DLD1 (cell line): ENCODE results near the gene ACBD4.

Experiments used
- in situ Hi-C: cut with HindIII; loops from 2 replicates; pipeline ENCODE4 v1.10.0; 2017; ENCODE audit warnings: low sequenced_read_pairs

The ACBD4 gene

DNA sequence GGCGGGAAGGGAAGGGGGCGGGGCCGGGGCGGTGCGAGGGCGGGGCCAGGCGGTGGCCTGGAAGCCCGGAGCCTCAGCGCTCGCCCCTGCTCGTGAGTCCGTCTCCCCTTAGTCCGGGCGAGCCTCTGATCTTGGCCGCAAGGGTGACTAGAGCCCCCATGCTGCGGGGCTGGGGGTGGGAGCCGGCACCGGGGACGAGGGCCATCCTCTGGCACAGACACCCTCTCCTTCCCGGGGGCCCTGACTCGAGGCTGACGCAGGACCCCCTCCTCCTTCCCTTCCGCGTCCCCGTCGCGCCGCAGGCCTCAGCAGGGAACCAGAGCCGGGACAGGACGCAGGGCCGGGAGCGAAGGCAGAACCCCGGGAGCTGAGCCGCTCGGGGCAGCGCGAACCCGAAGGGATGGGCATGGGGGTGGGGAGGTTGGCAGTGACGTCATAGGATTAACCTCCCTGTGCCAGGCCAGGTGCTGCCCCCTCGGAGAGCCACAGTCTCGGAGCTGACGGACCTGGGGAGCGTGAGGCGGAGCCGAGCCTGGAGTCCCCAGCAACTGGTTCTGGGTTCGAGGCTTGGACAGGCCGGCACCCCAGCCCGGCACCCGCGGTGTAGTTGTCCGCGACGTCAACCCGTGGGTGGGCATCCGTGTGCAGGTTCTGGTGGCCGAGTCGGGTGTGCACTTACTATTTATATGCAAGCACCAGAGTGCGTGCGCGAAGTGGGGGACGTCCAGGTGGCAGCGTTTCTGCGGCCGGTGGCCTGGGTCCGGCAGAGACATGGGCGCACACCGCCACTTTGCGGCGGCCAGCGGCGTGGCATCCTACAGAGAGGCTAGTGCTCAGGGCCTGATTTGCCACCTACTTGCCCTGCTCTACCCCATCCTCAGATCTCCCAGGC lies 2.7 kb upstream of the ACBD4 start:
- in situ Hi-C loops: no loop called here

DNA sequence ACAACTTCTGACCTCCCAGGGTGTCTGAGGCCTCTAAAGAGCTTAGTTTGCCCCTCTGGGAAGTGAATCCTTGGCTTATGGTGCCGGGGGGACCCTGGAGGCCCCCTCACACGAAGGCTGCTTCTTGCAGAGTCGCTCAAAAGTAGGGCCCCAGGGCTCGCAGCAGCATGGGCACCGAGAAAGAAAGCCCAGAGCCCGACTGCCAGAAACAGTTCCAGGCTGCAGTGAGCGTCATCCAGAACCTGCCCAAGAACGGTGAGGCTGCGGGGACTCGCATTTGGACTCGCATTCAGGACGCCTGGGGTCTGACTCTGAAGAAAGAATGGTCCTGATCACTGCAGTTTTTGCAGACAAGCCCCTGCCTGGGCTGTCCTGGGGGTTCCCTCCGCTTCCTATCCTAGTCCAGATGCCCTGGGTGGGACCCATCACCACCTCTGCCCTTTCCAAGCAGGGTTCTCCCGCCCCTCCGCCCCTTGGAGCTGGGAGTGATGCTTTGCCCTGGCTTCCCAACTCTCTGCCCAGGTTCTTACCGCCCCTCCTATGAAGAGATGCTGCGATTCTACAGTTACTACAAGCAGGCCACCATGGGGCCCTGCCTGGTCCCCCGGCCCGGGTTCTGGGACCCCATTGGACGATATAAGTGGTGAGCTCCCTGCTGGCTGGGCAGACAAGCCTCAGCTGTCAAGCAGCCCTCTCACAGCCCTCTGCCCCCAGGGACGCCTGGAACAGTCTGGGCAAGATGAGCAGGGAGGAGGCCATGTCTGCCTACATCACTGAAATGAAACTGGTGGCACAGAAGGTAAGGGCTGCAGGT lies 698 bp downstream of the ACBD4 start:
- in situ Hi-C loops: no loop called here

DNA sequence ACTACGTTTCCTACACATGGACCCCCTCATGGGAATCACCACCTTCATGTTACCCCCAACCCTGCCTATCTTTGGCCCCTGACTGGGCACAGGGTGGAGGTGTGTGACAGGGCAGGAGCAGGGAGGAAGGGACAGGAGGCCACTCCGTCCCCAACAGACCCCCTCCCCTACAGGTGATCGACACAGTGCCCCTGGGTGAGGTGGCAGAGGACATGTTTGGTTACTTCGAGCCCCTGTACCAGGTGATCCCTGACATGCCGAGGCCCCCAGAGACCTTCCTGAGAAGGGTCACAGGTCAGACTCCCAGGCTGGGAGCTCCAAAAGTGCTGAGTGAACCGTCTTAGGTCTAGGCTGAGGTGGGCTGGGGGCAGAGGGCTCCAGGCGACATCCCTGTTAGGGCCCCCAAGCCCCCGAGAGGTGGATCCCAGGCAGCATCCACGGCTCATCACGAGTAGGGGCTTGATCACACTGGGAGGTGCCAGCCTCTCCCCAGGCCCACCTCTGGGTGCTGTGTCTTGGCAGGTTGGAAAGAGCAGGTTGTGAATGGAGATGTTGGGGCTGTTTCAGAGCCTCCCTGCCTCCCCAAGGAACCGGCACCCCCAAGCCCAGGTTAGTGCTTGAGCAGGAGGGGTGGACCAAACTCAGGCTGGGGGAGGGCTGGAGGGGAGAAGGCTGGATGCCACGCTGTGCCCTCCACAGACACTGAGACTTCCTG lies 1.5 kb downstream of the ACBD4 start:
- in situ Hi-C loops: no loop called here

DNA sequence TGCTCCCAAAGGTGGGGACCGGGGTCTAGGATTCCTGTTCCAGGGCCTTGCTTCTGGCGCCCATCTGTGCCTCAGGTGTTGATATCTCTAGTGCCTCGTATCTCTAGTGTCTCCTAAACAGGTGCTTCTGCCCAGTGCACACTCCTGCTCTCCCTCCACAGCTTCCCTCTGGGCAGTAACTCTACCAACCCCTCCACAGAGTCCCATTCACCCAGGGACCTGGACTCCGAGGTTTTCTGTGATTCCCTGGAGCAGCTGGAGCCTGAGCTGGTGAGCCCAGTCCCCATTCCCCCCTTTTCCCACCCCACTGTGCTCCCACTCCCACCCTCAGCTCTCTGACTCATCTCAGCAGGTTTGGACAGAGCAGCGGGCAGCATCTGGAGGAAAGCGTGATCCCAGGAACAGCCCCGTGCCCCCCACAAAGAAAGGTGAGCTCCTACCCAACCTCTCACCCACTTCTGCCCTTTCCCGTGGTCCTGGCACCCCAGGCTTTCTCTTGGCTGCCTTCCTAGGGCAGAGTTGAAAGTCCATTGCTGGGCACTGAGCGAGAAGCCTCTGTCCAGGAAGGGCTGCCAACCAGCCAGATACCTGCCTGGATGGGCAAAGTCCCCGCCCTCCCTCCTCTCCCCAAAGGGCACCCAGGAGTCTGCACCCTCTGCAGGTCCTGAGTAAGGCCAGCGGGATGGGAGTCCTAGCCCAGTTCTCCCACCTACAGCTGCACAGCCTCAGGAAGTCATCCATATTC lies 2.2 kb downstream of the ACBD4 start:
- in situ Hi-C loops: no loop called here

DNA sequence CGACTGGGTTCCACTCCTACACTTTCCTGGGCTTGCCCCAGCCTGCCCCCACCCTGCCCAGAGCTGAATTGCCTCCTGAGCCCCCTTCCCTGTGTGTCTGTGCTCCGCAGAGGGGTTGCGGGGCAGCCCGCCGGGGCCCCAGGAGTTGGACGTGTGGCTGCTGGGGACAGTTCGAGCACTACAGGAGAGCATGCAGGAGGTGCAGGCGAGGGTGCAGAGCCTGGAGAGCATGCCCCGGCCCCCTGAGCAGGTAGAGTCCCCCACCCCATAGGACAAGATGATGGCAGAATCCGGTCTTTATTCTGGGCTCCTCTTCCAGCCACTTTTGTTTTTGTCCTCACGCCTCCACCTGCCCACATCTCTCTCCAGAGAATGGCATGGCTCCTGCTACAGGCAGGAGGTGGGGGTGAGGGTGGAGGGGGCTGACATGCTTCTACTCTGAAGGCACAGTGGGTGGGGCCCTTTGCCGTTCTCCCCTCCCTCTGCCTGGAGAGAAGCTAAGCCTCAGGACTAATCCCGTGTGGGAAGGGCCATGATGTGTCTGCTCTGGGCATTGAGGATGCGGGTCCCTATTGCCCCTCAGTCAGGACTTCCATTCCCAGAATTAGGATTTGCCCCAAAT lies 3.5 kb downstream of the ACBD4 start:
- in situ Hi-C loops: no loop called here

DNA sequence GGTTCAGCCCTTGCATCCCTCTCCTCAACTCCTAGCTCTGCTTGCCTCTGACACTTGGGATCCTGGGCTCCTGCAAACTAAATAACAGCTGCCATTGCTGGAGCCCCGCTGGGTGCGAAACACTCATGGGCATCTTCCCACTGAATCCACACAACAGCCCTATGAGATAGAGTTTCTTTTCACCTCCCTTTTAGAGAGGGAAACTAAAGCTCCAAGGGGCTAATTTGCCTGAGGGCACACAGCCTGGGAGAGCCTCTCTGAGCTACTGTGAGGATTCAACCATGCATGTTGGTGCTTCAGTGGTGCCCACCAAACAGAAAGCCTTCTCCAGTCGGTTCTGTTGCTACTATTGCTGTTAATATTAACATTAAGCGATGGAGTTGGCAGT lies 4.0 kb downstream of the ACBD4 start:
- in situ Hi-C loops: no loop called here

DNA sequence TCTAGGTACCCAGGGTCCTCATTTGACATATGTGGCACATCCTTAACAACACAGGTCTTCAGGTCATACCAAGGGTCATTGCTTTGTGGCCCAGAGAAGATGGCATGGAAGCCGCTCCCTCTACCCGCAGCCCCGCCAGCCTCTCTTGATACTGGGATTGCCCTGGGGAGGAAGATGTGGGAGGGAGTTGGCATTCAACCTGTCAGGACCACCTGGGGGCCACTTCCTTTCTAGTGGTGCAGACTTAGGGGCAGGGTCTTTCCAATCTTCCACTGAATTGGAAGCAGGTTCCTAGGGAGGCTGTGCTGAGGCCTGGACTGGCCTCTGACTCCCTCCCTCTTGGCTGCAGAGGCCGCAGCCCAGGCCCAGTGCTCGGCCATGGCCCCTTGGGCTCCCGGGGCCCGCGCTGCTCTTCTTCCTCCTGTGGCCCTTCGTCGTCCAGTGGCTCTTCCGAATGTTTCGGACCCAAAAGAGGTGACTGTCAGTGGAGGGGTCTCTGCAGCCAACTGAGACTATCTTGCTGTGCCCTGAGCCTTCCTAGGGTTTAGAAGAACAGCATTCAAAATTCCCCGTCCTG lies 7.7 kb downstream of the ACBD4 start:
- in situ Hi-C loops: no loop called here

DNA sequence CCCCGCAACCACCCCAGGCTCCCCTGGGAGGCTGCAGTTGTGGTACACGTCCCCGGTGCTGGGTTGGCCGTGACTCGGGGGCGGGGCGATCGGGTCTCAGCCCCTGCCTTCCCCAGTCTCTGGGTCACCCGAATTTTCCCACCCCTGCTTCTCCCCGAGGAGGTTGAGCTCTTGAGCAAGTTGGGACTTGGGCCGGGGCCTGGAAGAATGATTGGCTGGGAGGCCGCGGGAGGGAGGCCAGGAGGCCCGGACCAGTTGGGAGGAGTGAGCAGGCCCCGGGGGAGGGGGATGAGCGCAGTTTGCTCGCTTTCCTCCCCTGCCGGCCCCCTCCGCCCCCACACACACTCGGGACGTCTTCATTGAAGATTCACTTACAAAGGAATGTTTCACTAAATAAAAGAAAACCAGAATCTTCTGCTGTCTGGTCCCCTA lies 8.3 kb downstream of the ACBD4 start:
- in situ Hi-C loops: no loop called here

DNA sequence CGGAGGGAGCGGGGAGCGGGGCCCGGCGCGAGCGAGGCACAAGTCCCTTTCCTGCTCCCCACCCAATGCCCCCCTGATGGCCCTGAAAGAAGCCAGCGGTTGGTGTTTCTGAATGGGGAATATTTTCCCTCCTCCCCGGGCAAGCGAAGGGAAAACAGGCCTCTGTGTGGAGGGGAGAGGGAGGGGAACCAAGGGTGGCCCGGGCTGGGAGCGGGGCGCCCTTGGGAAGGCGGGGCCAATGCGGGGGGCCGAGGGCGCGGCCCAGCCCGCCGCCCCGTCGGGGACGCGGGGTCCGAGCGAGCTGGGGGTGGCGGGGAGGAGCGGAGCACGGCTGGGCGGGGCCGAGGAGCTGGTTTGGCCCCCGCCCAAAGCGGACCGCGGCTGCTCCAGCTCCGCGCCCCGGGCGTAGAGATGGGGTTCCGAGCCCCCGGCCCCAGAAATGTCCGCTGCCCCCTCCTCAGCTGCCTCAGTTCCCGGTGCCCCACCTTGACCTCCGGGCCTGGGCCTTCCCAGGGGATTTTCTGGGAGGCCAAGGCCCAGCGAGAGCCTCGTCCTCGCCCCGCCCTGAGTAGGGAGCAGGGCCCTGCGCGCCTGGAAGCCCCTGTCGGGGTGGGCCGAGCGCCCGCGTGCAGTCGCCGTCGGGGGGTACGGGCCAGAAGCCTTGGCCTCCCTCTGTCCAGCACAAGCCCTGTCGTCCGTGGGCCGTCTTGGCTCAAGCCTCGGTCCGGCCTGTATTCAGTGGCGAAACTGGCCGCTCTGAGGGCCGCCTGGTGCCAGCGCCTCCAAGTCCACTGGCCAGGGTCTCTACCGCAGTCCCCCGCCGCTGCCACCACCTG lies 8.9 kb downstream of the ACBD4 start:
- in situ Hi-C loops: no loop called here

DNA sequence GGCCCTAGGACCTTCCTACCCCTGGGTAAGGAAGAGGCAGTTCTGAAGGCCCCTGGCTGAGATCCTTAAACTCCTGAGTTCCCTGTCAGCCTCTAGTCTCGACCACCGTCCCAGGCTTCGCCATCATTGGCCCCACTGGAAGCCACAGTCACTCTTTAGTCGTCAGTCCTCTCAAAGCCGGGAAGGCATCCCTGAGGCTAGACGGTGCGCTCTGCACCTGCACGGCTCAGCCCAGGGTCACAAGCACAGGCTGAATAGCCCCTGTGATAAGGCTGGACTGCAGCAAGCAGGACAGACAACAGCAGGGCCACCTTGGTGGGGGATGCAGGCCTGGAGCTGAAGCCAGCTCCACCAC lies 9.5 kb downstream of the ACBD4 start:
- in situ Hi-C loops: no loop called here

DNA sequence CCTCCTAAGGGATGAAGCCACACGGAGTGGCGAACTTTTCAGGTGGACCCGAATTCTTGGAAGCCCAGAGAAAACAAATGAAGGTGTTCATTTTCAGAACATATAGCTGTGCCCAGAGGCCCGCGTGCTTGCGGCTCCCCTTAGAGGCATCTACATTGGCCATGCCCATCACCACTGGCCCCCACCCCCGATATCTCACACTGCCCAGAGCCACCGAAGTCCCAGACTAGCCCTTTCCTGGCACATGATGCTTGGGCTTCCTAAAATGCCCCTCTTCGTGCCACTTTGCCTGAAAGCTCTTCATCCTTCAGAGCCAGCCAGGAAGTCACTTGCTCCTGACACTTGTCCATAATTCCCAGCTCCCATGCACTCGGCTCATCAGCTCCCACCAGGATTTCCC lies 10.7 kb downstream of the ACBD4 start:
- in situ Hi-C loops: no loop called here

DNA sequence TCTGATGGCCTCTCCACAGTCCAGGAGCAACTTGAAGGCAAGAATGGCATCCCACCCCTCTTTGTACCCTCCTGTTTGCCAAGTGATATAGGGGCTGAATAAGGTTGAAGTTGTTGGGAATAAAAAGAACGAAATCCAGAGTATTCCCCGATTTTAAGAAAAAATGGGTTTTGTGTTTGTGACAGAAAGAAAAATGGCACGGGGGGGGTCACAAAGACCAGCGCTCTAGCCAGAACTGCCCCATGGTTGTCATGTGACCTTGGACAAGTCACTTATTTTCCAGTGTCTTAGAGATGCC lies 11.1 kb downstream of the ACBD4 start:
- in situ Hi-C loops: no loop called here

DNA sequence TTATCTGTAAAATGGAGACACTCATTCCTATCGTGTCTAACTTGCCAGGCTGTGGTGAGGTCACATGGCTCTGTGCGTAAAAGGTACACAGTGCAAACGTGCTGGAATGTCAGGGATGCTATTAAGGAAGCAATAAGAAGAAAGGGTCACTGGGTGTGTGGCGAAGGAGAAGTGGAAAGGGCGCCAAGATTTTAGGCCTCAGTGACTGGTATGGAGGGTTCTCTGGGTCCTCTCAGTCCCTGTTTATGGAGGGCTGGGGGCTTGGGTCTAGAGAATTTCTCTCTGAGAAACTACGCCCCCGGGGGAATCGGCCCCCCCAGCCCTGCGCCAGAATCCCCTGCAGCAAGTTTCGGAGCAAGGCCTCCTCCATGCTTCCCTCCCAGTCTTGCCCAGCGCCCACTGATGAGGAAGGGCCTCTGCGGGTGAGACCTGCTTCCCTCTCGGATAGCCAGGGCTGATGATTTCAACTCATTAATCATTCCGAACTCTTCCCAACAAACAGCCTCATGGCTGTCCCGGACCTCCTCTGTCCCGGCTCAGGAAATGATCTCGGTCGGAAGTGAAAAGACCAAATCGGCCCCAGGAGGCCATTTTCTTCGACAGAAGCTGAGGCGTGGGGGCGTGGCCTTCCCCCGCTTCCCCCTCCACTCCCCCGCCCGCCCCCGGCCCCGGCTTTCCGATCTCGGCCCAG lies 11.5 kb downstream of the ACBD4 start:
- in situ Hi-C loops: no loop called here

DNA sequence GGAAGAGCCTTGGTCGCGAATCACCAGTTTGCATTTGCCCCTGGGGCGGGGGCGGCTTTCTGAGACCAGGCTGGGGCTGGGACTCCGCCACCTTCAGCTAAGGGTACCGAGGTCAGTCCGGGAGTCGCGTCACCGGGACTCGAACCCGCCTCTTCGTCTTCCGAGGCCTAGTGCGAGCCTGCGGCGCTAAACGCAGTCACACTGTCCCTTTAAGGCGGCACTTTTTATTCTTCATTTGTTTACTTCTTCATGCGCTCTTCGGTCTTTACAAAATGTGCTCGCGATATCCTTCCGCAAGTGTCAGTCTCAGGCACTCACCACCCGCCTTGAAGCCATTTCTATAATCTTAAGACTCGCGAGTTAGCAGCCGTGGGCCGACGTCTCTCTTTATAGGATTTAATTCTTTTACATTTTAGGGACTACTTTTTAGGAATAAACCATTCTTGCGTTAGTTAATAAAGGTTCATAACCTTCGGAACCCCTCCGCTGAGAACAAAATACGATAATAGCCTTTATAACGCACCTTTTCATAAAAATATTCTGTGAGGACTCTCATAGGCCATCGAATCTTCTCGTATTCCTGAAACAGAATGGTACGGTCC lies 12.2 kb downstream of the ACBD4 start:
- in situ Hi-C loops: no loop called here

DNA sequence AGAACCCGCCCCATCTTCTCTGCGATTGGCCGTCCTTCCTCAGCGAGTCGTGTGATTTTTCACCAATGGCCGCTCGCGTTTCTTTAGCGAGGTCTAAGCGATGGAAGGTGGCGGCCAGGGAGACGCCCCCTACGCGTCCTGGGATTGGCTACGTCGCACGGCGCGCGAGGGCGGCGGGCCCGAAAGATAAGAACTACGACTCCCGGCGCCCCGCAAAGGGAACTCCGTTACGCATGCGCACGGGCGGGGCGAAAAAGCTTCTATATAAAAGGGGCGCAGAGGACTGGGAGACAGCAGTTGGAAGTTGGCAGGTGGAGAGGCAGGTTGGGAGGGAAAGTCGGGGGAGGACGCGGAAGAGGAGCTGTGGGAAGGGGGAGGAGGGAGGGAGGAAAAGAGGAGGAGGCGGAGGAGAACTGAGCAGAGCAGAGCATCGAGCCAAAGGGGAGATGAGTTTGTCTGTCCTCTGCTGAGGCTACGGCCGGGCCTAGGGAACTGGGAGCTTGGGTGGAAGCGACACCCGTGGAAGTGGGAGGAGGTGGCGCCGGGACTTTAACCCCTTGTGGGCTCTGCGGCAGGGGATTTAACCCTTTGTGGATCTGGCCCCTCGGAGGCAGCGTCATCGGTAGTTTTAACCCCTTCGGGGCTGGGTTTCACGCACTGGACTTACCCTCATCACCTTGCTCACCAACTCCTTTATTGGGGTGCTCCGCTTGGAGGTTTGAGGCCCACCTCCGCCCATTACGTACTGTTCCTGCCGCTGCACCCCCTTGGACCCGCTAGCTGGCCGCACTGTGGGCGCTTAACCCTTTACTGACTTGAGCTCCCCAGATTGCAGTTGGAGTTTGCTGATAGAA lies 12.9 kb downstream of the ACBD4 start, which contains the start of gene HEXIM1:
TSS of gene HEXIM1 (plus strand) at position 293 of the 854 bp plus-strand sequence. CDS start 716 bp downstream, outside the sequence.
- in situ Hi-C loops: no loop called here

DNA sequence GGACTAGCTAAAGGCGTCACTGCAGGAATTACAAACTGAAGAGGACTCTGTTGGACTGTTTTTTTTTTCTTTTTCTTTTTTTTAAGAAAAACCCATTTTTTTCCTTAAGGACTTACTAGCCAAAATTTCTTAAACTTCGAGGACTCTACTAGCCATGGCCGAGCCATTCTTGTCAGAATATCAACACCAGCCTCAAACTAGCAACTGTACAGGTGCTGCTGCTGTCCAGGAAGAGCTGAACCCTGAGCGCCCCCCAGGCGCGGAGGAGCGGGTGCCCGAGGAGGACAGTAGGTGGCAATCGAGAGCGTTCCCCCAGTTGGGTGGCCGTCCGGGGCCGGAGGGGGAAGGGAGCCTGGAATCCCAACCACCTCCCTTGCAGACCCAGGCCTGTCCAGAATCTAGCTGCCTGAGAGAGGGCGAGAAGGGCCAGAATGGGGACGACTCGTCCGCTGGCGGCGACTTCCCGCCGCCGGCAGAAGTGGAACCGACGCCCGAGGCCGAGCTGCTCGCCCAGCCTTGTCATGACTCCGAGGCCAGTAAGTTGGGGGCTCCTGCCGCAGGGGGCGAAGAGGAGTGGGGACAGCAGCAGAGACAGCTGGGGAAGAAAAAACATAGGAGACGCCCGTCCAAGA lies 13.7 kb downstream of the ACBD4 start:
- in situ Hi-C loops: no loop called here
